Measurements from ENCODE around the gene SUCO.
"Not testable (repeated sequence)": the region's sequence is repeated elsewhere in the genome, so short reads cannot be mapped to it uniquely, and the experiment has no call there.

SUCO gene
- 78.7 to 102 (median 97.3) reads per million in 4 experiments for total RNA-seq

- DNase-seq = peak; percentile 99
These were observed at the start of gene SUCO for GRCh38 chr1:172532700-172533512. SUCO (plus strand) TSS chr1:172533150; CDS start chr1:172533436, 286 bp downstream.

- DNase-seq = no peak
These were observed 49.5 kb upstream of the SUCO start for GRCh38 chr1:172483448-172483847.

GRCh38 chr1:172484252-172484651 is 48.7 kb upstream of the SUCO start:
- DNase-seq = no peak

GRCh38 chr1:172485626-172486025 is 47.3 kb upstream of the SUCO start:
- DNase-seq = no peak

- DNase-seq = no peak
These were observed 46.0 kb upstream of the SUCO start for GRCh38 chr1:172486805-172487454.

GRCh38 chr1:172487550-172487949 is 45.4 kb upstream of the SUCO start:
- DNase-seq = no peak

GRCh38 chr1:172488393-172488792 is 44.6 kb upstream of the SUCO start:
- DNase-seq = no peak

- no peak for DNase-seq
These were observed 43.1 kb upstream of the SUCO start for GRCh38 chr1:172489847-172490246.

GRCh38 chr1:172492421-172492820 is 40.5 kb upstream of the SUCO start:
- no peak for DNase-seq

GRCh38 chr1:172494166-172494565 is 38.8 kb upstream of the SUCO start:
- no peak for DNase-seq

- not testable (repeated sequence) for DNase-seq
These were observed 36.8 kb upstream of the SUCO start for GRCh38 chr1:172496127-172496526.

GRCh38 chr1:172496678-172497077 is 36.3 kb upstream of the SUCO start:
- DNase-seq = no peak

- no peak for DNase-seq
These were observed 35.7 kb upstream of the SUCO start for GRCh38 chr1:172497230-172497629.

GRCh38 chr1:172498857-172499256 is 34.1 kb upstream of the SUCO start:
- no peak for DNase-seq

GRCh38 chr1:172499636-172500141 is 33.3 kb upstream of the SUCO start:
- DNase-seq = no peak

- DNase-seq = no peak
These were observed 32.7 kb upstream of the SUCO start for GRCh38 chr1:172500207-172500606.

GRCh38 chr1:172507741-172508140 is 25.2 kb upstream of the SUCO start:
- DNase-seq = no peak

GRCh38 chr1:172510479-172510878 is 22.5 kb upstream of the SUCO start:
- no peak for DNase-seq

- DNase-seq = no peak
These were observed 20.4 kb upstream of the SUCO start for GRCh38 chr1:172512591-172512990.

- no peak for DNase-seq
These were observed 19.5 kb upstream of the SUCO start for GRCh38 chr1:172513479-172513878.

- DNase-seq = no peak
These were observed 18.8 kb upstream of the SUCO start for GRCh38 chr1:172514108-172514507.

- DNase-seq = no peak
These were observed 17.5 kb upstream of the SUCO start for GRCh38 chr1:172515436-172515835.

- DNase-seq = no peak
These were observed 17.0 kb upstream of the SUCO start for GRCh38 chr1:172515927-172516326.

- DNase-seq = no peak
These were observed 15.9 kb upstream of the SUCO start for GRCh38 chr1:172517081-172517480.

All from effector CD8-positive, alpha-beta T cell (primary cell).